ENCODE measurements around the gene DAZL. TPM values are rescaled to one million over a fixed set of nuclear protein-coding genes. Genes with fewer than 3 reads are reported as not detected.

DAZL gene
- total RNA-seq, 2 donors from 2014 or later, result not detected

DNA sequence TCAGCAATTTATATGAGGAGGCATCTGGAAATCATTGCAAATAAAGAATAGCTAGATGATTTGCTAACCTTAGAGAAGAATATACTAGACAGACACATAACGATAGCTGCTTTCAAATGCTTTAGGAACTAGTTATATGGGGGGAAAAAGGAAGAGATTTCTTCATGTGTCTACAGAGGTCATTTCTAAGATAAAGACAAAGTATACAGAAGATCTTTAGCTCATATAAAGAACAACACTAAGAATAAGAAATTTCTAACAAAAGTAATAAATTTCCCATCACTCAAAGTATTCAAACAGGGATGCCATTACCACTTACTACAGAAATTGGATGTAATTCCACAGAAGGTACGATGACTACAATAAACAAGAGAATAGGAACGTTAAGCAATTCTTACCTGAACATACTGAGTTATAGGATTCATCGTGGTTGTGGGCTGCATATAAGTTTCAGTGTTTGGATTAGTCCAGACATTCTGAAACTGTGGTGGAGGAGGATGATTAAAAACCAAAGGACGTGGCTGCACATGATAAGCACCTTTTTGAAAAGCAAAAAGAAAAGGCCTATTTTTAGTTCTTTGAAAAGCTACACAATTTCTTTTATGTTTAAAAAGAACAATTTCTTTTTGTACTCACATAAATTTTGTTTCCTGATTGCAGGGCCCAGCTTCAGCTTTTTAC is 8.7 kb downstream of the DAZL start:
- H3K9me3 ChIP-seq, result no peaks in the 10 kb centered on the region
- H3K27ac ChIP-seq, result no peak overlapping the region
- no peaks in the 10 kb centered on the region for H3K36me3 ChIP-seq
- ATAC-seq (ENCODE audit: insufficient number of reproducible peaks, low FRiP score, low read depth), result no peak
- no peaks in the 10 kb centered on the region for H3K27me3 ChIP-seq (replicated peaks; ENCODE audit: insufficient read depth)
- TF ChIP-seq, protein P1, sequence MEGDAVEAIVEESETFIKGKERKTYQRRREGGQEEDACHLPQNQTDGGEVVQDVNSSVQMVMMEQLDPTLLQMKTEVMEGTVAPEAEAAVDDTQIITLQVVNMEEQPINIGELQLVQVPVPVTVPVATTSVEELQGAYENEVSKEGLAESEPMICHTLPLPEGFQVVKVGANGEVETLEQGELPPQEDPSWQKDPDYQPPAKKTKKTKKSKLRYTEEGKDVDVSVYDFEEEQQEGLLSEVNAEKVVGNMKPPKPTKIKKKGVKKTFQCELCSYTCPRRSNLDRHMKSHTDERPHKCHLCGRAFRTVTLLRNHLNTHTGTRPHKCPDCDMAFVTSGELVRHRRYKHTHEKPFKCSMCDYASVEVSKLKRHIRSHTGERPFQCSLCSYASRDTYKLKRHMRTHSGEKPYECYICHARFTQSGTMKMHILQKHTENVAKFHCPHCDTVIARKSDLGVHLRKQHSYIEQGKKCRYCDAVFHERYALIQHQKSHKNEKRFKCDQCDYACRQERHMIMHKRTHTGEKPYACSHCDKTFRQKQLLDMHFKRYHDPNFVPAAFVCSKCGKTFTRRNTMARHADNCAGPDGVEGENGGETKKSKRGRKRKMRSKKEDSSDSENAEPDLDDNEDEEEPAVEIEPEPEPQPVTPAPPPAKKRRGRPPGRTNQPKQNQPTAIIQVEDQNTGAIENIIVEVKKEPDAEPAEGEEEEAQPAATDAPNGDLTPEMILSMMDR (IDR thresholded peaks at IDR 0.05), result no peak
- DNase-seq (ENCODE audit: low spot score), result no peak
- H3K4me3 ChIP-seq, result no peak overlapping the region
- H3K4me1 ChIP-seq (ENCODE audit: control insufficient read depth in 1 of 2, low read depth in 2 of 2), result peaks cover 0 to 4% of the 10 kb centered on the region in 2 donors

DNA sequence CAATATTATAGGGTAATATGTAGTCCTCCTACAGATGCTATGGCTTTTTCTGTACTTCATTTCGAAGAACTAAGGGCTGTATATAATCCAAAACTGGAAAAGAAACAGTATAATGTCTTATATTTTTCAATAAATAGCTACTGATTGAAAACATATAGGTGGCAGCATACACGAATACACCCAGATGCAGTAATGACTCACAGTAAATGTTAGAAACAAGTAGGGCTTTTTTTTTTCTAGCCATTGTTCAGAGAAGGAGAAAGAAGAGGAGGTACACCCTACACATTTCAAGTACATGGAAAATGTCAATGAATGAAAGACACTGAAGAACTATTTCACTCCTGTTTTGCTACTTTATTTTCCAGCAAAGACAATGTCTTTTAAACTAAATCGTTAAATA is 9.4 kb downstream of the DAZL start:
- ATAC-seq (ENCODE audit: insufficient number of reproducible peaks, low FRiP score, low read depth), result no peak
- Histone ChIP-seq H3K9me3 (no peaks in the 10 kb centered on the region), H3K4me3 (no peak overlapping the region), H3K4me1 (ENCODE audit: control insufficient read depth in 1 of 2, low read depth in 2 of 2) (no peaks in the 10 kb centered on the region), H3K36me3 (no peaks in the 10 kb centered on the region), H3K27me3 (replicated peaks; ENCODE audit: insufficient read depth) (no peaks in the 10 kb centered on the region), H3K27ac (no peak overlapping the region)
- DNase-seq (ENCODE audit: low spot score), result no peak
- TF ChIP-seq, protein P1 (IDR thresholded peaks at IDR 0.05), result no peak

DNA sequence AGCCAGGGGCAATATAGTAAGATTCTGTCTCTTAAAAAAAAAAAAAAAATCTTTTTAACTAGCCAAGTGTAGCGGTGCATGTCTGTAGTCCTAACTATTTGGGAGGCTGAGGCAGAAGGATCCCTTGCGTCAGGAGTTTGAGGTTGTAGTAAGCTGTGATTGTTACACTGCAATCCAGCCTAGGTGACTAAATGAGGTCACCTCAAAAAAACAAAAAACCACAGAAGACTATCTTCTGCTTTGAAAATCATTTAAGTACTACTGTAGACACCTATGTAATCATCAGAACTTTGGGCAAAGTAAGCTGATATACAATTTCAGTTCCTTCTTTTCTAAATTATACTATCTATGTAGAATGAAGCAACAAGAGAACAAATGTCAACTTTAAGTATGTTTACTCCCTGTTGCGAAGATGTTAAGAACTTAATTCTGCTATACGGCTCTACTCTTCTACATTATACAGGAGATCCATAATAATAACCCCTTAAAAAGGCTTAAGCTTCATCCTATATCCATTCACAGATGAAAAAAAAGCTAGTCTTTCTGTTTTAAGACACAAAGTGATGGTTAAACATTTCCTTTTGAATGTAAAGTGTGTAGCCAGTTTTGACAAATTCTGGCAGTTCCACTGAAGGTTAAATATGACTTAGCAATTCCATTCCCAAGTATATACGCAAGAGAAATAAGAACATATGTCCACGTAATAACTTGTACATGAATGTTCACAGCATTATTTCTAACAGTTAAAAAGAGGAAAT is 15.2 kb downstream of the DAZL start:
- Histone ChIP-seq H3K9me3 (no peaks in the 10 kb centered on the region), H3K4me3 (no peak overlapping the region), H3K36me3 (no peaks in the 10 kb centered on the region), H3K4me1 (ENCODE audit: control insufficient read depth in 1 of 2, low read depth in 2 of 2) (peaks cover 0 to 12% of the 10 kb centered on the region in 2 donors), H3K27ac (no peak overlapping the region), H3K27me3 (replicated peaks; ENCODE audit: insufficient read depth) (no peaks in the 10 kb centered on the region)
- no peak for ATAC-seq (ENCODE audit: insufficient number of reproducible peaks, low FRiP score, low read depth)
- DNase-seq (ENCODE audit: low spot score), result no peak
- TF ChIP-seq, protein P1 (IDR thresholded peaks at IDR 0.05), result no peak

DNA sequence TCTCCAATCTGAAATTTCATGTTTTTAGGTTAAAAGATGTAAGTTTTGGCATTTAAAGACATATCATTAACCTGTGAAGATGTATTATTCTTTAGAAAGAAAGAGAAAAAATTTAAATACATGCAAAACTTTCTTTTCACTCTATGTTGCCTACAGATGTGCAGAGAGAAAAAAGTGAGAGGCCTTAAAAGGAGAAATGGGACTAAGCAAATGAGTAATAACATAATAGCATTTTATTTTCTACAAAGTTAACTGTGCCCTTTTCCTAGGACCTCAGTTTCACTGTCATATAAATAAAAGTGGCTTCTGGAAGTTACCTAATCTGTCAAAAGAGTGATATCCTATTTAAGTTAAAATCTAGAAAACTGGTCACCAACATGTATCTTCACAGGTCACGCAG is 16.1 kb downstream of the DAZL start:
- Histone ChIP-seq H3K27ac (no peak overlapping the region), H3K9me3 (no peaks in the 10 kb centered on the region), H3K36me3 (no peaks in the 10 kb centered on the region), H3K27me3 (replicated peaks; ENCODE audit: insufficient read depth) (no peaks in the 10 kb centered on the region), H3K4me1 (ENCODE audit: control insufficient read depth in 1 of 2, low read depth in 2 of 2) (peaks cover 0 to 12% of the 10 kb centered on the region in 2 donors), H3K4me3 (no peak overlapping the region)
- TF ChIP-seq, protein P1 (IDR thresholded peaks at IDR 0.05), result no peak
- no peak for DNase-seq (ENCODE audit: low spot score)
- ATAC-seq (ENCODE audit: insufficient number of reproducible peaks, low FRiP score, low read depth), result no peak

DNA sequence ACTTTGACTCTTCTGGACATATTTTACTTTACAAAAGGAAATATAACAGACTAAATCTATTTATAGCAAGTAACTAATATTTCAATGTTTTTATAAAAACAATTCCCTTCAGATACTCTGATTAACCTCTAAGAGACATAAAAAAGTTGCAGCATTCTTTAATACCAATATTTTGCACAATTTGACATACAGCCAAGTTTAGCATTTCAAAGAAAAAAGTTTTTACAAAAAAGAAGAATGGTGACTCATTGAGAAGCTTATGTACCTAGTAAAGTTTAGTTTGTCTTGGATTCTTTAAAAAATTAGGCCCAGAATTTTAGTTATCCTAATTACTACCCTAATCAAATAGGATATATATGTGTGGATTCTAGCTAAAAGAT is 17.6 kb downstream of the DAZL start:
- ATAC-seq (ENCODE audit: insufficient number of reproducible peaks, low FRiP score, low read depth), result no peak
- TF ChIP-seq, protein P1 (IDR thresholded peaks at IDR 0.05), result no peak
- no peak for DNase-seq (ENCODE audit: low spot score)

More for the DNA sequence above, 17.6 kb downstream of the DAZL start:
- Histone ChIP-seq H3K27me3 (replicated peaks; ENCODE audit: insufficient read depth) (no peaks in the 10 kb centered on the region), H3K9me3 (no peaks in the 10 kb centered on the region), H3K4me3 (no peak overlapping the region), H3K27ac (no peak overlapping the region), H3K36me3 (no peaks in the 10 kb centered on the region), H3K4me1 (ENCODE audit: control insufficient read depth in 1 of 2, low read depth in 2 of 2) (peaks cover 0 to 12% of the 10 kb centered on the region in 2 donors)

All from thoracic aorta (tissue), 2 donors.